NCI-H2107 treated with DMSO at 0.1 percent for 48 hours (cell line): Measurements from ENCODE around the gene ZMYND8.
"Not testable (repeated sequence)": the region's sequence is repeated elsewhere in the genome, so short reads cannot be mapped to it uniquely, and the experiment has no call there.

Source experiments
- DNase-seq: peaks from one replicate; lab custom pipeline; 2025; ENCODE audit not compliant: unreplicated experiment; lab: John Stamatoyannopoulos, UW

The ZMYND8 gene

GRCh38 chr20:47314647-47315338 lies 41.7 kb downstream of the ZMYND8 start:
- no peak for DNase-seq

- DNase-seq, result no peak
These were observed 44.4 kb downstream of the ZMYND8 start for GRCh38 chr20:47311967-47312681.

- DNase-seq, result no peak
These were observed 45.3 kb downstream of the ZMYND8 start for GRCh38 chr20:47311211-47311610.

- DNase-seq, result no peak
These were observed 45.8 kb downstream of the ZMYND8 start for GRCh38 chr20:47310729-47311128.

GRCh38 chr20:47309806-47310426 lies 46.6 kb downstream of the ZMYND8 start:
- no peak for DNase-seq

- no peak for DNase-seq
These were observed 47.1 kb downstream of the ZMYND8 start for GRCh38 chr20:47309394-47309793.

- DNase-seq, result not testable (repeated sequence)
These were observed 48.9 kb downstream of the ZMYND8 start for GRCh38 chr20:47307569-47307968.

GRCh38 chr20:47306755-47307370 lies 49.6 kb downstream of the ZMYND8 start:
- DNase-seq, result no peak

- no peak for DNase-seq
These were observed 50.4 kb downstream of the ZMYND8 start for GRCh38 chr20:47306095-47306494.

- no peak for DNase-seq
These were observed 50.8 kb downstream of the ZMYND8 start for GRCh38 chr20:47305667-47306066.

- DNase-seq, result no peak
These were observed 52.2 kb downstream of the ZMYND8 start for GRCh38 chr20:47304287-47304686.

GRCh38 chr20:47303736-47304135 lies 52.8 kb downstream of the ZMYND8 start:
- DNase-seq, result no peak

- DNase-seq, result no peak
These were observed 56.4 kb downstream of the ZMYND8 start for GRCh38 chr20:47300071-47300470.

GRCh38 chr20:47298624-47299023 lies 57.9 kb downstream of the ZMYND8 start:
- no peak for DNase-seq

GRCh38 chr20:47297746-47298145 lies 58.8 kb downstream of the ZMYND8 start:
- no peak for DNase-seq

- DNase-seq, result no peak
These were observed 59.5 kb downstream of the ZMYND8 start for GRCh38 chr20:47296950-47297349.

GRCh38 chr20:47295921-47296426 lies 60.5 kb downstream of the ZMYND8 start:
- no peak for DNase-seq

GRCh38 chr20:47295129-47295813 lies 61.2 kb downstream of the ZMYND8 start:
- no peak for DNase-seq

- DNase-seq, result no peak
These were observed 62.9 kb downstream of the ZMYND8 start for GRCh38 chr20:47293631-47294030.

GRCh38 chr20:47292581-47292980 lies 63.9 kb downstream of the ZMYND8 start:
- no peak for DNase-seq
